Measurements from ENCODE around the gene MRPL33.

MRPL33 gene

DNA sequence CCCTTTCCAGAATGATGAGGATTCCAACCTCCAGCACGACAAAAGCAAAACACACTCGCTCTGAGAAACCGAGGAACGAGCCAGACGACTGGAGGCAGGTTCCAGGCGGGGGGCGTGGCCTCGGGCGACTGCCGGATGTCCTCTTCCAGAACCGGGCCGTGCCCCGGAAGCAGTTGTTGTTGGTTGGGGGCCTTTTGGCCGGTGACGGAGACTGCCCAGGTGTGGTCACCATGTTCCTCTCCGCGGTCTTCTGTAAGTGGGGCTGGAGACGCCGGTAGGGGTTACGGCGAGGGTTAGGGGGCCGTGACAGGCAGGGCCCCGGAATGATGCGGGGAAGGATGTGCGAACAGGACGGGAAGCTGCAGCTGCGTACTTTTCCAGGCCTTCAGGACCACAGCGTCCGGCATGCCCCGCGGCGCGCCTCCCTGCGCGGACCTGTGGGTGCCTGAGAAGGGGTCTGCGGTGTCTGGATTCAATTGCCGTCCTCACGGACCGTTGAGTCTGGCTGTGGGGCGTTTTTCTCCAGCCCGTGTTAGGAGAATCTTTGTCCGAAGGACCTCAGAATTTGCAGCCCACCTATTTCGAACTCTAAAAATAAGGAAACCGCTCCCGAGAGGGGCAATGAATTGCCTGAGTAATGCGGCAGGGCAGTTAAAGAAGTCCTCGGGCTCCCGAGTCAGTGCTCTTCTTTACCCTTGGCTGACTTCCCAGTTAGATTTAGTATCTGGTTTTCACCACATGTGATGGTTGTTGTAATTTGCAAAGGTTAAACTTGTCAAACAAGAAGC lies at the start of gene MRPL33:
TSS of gene MRPL33 (plus strand) at position 172 of the 788 bp plus-strand sequence. CDS start at position 231, 59 bp downstream.
- peak; percentile 92 for DNase-seq (ENCODE audit: low spot score)

DNA sequence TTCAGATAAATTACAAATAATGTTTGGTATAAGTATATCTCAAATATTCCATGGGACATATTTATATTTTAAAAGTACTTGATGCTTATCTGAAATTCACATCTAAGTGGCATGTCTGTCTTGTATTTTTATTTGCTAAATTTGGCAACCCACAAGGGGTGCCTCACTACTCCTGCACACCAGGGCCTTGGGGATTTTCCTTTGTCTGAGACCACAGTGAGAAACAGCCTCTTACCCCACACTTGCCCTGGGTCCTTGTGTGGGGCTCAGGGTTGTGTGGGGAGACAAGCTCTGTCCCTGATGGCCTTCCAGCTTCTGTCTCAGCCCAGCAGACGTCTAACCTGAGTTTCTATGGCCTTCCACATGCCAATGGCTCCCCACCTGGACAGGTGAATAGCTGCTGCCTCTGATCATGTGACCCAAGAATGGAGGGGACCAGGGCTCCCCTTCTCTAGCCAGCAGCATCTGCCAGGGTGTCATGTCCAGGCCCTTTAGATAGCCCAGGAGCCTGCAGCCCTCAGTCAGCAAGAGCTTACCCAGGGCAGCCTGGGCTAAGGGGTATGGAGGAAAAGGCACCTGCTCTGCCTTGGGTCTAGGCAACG lies 49.5 kb upstream of the MRPL33 start:
- DNase-seq (ENCODE audit: low spot score) = no peak

DNA sequence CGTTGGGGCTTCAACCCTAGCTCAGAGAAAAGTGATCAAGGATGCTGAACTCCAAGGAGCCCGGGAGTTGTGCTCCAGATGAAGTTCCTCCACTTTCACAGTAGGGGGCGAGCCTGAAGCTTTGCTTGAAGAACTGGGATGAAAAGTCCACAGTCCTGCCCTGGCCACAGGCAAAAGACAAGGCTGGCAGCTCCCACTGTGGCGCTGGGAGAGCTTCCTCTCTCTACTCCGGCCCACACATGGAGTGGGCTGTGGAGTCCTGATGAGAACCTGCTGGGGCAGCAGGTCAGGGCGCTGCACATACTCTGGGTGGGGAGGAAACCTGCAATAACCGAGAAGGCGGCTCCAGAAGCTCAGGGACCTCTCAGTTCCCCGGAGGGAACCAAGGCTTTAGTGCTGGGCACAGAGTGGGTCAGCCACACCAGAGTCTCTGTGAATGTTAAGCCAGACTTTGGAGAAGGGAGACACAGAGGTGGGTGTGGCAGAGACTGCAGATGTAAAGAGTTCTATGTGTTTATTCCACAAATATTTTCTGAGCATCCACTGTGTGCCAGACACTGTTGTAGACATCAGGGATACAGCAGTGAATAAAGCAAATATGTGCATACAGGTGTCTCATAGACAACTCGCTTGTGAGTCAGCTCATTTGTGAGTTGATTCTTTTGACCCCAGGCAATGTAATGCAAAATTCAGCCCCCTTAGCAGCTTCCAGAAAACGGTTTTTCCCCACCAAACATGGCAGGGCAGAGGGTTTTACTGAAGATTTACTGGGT lies 48.0 kb upstream of the MRPL33 start:
- peak; percentile 61 for DNase-seq (ENCODE audit: low spot score)

DNA sequence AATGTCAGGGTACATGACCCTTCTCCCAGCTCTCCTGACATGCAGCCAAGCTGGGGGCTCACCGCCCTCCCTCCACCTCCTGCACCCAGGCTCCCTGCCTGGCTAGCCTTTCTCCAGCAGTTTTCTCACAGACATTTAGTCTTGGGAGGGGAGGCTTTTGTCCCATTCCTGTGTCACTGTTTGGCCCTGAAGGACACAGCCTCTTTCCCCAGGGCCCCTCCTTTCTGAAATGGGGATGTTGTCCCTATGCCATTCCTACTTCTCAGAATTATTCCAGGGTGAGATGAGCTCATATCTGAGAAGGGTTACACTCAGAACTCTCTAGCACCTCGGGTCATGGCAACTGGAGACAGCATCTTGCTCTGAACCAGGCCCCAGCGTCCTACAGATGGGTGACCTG lies 47.3 kb upstream of the MRPL33 start:
- no peak for DNase-seq (ENCODE audit: low spot score)

DNA sequence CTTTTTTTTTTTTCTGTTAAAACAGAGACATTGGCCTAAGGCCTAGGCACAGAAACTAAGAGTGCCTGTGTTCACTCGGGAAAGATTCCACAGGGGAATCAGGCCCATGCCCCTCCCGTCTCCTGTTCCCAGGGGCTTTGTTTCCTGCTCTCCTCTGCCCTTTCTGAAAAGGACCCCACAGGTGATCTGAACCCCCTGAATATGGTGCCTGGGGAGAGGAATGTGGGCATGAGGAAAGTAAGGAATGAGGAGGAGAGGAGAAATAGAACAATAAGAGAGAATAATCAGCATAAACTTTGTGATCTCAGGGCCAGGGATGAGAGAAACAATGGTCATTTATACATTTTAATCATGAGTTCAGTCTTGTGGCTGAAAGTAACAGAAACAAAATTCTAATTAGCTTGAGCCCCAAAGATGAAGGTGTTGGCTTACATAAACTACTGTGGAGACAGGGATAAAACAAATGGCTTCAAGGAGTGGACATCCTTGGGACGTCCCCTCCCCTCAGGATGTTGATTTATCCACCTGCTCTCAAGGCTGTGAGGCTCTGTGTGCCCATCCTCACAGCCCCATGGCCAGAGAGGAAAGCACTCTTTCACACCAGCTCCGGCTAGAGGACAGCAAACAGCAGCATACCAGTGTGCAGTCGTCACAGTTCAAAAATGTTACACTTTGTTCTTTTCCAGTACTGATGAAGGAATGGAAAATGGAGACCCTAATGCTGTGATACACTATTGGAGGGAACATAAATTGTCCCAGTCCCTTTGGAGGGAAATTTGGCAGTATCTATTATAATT lies 46.4 kb upstream of the MRPL33 start:
- DNase-seq (ENCODE audit: low spot score) = no peak

DNA sequence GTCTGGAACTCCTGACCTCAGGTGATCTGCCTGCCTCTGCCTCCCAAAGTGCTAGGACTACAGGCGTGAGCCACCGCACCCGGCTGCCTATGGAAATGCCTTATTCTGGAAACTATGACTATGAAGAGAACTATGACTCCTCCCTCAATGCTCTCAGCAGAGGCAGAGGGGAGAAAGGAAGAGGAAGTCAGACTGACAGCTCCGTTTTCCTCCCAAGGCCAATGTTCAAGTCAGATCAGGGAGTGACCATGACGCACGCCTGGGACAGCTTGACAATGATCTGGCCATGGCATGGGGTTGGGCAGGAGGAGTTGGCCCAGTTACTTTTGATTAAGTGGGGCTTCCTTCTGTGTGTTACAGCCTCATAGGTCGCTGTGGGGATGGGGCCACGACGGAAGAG lies 44.3 kb upstream of the MRPL33 start:
- no peak for DNase-seq (ENCODE audit: low spot score)

DNA sequence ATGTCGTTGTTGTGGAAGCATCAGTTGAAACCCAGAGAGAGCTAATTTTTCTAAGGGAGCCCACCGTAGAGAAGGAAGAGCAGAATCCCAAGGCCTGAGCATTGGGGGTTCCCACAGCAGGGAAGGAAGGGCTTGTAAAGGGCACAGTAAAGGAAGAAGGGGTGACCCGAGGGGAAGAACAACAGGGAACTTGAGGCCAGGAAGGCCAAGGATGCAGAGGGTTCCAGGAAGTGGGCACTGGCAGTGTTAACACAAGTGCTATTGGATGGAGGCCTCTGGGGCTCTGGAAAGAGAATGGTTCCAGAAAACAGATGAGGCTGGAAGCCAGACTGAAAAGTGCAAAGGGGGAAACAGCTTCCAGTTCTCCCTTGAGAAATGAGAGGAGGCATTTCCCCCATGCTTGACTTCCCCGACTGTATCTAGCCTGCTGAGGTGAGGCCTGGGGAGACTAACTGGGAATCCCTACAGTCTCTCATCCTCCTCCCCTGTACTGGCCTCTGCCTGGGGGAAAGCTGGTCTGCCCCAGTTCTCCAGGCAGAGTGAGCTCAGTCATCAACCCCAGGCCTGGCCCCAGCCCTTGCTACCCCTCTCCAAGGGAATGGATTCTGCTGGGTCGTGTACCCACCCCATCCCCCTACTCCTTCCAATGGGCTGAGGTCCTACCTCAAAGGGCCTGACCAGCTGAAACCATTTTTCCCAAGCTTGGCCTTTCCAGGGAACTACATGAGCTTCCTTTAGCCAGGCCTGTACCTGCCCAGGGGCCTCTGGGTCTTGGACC lies 43.2 kb upstream of the MRPL33 start:
- DNase-seq (ENCODE audit: low spot score) = no peak

DNA sequence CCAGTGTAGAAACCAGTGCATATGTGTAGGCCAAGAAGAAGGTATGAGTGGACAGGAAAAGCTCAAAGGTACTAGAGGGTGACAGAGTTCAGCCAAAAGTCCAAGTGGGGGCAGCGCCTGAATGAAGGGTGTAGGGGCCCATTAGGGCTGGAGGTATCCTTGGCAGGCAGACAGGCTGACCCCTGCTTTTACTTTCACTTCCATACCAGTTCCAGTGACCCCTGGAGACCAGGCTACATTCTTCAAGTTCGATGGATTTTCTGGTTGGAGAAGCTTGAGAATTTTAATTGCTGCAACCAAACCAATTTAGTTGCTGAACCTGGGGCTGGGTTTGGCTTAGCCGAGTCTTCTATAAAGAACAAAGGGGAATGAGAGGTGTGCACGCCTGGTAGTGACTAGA lies 42.3 kb upstream of the MRPL33 start:
- DNase-seq (ENCODE audit: low spot score) = no peak

DNA sequence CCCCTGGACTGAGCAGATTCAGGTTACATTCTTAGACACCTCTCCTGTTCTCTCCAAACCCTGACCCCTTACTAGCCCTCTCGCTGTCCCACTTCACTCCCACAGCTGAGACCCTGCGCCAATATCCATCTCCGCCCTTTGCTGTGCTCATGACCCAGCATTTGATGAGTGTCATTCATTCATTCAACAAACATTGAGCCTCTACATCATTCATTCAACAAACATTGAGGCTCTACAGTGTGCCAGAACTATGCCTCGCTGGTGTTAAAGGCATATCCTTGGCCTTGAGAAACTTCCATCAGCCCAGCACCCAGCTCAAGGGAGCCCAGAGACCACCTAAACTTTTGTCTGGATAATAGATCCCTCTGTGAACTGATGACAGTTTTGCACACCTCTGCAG lies 41.9 kb upstream of the MRPL33 start:
- DNase-seq (ENCODE audit: low spot score) = no peak

DNA sequence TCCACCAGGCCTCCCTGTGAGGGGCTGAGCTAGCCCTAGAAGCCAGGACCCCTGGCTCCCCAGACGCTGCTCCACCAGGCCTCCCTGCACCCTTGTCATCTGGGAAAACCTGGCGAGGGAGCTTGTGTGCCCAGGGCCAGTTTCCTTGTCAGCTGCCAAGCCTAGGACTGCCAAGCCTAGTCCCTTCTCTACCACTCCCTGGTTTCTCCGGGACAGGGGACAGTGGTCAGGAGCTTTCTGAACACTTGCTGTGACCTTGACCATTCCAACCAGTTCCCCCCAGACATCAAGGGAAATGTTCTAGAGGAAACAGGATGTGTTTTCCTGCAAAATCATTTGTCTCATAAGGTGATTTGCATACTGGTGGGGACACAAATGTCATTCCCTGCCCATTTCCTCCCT lies 41.3 kb upstream of the MRPL33 start:
- DNase-seq (ENCODE audit: low spot score) = no peak

DNA sequence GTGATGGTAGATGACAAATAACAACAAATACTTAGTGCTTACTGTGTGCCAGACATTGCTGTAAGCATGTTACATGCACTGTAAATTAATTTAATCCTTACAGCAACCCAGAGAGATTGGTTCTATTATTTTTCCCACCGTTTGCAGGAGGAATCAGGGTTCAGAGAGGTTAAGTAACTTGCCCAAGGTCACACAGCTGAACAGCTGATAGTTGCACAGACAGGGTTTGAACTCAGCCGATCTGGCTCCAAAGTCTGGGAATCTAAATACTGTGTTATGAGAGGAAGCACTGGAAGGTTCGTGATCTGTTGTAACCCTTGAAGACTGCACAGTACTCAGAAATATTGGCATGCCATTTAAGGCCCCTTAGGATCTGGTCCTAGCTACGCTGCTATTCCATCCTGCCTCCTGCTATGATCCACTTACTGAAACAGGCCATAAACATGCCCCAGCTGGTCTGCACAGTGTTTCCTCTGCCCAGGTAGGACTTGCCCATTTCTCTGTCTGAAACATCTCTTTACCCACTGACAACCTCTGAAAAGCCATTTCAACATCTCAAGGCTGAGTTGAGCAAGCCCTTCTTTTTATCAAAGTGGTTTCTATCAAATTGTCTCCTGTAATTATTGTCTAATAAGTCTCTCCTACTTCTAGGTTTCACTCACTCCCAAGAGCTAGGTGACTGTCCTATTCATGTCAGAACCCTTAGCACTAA lies 40.4 kb upstream of the MRPL33 start:
- no peak for DNase-seq (ENCODE audit: low spot score)

DNA sequence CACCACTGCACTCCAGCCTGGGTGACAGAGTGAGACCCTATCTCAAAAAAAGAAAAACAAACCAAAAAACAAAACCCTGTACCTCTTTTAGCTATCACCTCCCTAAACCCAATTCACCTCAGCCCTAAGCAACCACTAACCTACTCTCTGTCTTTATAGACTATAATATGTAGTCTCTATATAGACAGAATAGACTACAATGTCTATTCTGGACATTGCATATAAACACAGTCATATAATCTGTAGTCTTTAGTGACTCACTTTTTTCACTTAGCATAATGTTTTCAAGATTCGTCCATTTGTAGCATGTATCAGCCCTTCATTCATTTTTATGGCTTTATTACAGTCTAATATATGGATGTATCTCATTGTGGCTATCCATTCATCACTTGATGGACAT lies 37.2 kb upstream of the MRPL33 start:
- no peak for DNase-seq (ENCODE audit: low spot score)

DNA sequence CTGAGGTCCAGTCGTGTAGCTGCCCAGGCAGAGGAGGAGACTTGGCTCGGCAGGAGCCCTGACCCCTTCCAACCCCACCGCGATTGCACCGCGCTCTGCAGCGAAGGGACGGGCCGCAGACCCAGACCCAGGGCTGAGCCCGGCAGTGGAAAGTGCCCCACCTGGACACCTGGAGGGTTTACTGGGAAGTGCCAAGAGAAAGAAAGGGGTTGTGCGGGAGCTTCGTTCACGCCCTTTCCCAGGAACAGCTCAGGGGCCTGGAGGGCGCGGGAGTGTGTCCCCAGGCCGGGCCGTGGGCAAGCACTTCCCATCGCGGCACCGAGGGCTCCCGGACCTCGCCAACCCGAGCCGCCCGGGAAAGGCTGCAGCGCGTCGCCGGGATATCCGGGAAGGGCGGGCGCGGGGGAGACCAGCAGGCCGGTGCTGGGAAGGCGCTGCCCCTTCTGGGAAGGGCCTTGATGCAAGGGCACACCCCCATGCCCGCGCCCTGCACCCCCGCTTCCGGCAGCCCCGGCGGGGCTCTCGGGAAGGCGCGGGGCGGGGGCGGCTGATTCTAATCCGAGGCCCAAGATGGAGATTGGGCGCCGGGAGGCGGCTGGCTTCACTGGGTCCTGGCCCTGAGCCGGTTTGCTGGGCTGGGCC lies 36.1 kb upstream of the MRPL33 start:
- DNase-seq (ENCODE audit: low spot score) = no peak

DNA sequence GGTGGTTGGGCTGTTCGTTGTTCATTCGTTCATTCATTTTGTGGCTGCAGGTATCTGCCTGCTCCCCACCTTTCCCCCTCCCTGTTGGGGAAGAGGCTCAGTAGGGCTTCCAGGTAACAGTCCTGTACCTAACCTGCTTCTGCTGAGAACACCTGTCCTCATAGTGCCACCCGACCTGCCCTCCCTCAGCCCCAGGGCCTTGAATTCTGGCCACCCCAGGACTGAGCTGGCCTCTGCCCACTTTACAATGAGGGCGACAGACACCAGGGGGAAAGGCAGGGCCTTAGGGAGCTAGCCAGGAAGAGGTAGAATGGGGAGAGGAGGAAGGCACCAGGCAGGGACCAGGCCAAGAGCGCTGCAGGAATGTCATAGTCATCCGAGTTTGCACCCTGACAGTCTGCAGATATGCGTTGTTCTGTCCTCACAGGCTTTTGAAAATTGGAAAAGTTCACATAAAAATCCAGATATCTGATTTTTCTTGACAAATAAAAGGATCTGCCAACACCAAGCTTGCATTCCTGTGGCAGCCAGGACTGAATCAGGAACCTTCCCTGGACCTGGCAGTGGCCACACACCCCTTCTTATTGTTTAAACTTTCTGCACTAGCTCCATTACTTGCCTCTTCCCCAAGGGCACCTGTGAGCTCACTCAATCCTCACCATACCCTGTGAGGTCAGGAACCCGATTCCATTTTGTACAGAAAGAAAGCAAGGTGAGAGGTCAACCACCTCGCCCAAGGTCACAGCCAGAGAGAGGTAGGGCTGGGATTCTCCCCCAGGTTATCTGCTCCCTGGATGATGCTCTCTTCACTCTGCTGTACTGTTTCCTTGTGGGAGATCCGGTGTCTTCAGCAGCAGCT lies 35.3 kb upstream of the MRPL33 start:
- DNase-seq (ENCODE audit: low spot score) = no peak

DNA sequence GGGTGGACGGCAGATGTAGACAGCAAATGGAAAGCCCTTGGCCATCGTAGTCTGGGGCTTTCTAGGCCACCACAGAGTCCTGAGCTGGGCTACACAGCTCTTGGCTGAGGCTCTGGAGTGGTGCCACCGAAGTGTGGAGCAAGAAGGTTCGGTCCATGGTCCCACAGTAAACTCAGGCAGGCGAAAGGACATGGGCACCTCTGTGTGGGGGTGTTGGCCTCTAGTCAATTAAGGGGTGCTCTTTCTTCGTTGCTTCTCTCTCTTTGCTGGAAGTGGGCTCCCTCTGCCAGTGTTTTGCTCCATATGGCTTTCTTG lies 34.7 kb upstream of the MRPL33 start:
- DNase-seq (ENCODE audit: low spot score) = no peak

DNA sequence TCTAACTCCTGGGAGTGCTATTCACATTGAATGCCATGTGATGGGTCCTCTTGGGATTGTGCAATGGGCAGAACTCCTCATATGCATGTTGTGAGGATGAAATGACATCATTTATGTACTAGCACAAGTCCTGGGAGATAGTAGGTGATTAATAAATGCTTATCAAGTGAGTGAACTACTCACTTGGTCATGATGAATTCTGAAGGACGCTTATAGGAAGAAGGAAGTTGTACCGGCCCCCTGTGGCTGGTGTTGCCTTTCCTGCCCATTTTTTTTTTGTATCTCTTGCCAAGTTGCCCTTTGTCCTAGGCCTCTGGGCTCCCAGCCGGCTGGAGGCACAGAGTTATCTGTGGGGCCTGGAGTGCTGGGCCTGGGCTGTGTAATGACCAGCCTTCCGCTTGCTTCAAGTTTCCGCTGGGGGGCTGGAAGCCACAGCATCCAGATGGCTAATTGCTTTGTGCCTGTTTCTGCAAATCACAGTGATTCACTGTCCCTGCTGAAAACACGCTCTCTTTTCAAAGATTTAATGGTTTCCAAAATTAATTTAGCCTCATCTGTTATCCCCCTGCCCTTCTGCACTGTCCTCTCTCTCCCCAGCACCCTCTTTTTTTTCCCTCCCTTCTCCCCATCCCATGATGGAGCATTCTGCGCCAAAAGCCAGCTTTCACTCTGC lies 33.7 kb upstream of the MRPL33 start:
- DNase-seq (ENCODE audit: low spot score) = peak; percentile 68

DNA sequence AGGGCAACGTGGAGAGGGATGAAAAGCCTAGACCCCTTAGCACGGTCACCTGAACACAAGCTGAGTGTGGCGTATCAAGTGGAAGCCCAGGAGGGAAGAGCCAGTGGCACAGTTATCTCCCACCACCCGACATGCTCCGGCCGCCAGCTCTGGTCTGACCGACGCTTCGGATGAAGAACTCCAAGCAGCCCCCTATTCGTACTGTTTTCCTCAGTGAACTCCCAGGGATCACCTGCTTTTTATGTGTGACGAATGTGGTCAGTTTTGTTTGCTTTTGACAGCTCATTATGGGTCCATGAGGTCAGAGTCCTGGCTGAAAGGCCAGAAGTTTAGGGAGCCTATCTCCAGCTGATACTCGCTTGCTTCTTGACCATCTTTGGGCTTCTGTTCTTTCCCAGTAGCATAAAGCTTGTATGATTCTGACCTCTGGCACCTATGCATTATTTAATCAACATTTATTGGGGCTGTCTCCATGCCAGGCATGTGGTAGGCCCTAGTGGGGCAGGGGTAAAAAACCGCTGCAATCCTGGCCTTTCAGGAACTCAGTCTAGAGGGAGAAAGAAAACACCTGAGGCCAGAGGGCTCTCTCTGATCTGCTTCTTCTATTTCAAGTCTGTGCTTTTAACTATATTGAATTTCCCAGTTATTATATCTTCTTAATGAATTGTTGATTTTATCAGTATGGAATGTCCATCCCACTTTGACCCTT lies 33.0 kb upstream of the MRPL33 start:
- DNase-seq (ENCODE audit: low spot score) = no peak

DNA sequence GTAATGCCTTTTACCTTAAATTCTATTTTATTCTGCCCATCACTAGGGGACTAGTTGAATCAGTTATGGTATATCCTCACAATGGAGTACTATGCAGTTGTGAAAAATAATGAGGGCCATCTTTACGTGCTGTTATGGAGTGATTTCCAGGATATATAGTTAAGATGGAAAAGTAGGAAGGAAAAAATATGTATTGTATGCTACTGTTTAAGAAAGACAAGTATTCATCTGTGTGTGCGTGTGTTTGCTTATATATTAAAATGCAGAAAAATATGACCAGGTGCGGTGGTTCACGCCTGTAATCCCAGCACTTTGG lies 32.5 kb upstream of the MRPL33 start:
- DNase-seq (ENCODE audit: low spot score) = no peak

DNA sequence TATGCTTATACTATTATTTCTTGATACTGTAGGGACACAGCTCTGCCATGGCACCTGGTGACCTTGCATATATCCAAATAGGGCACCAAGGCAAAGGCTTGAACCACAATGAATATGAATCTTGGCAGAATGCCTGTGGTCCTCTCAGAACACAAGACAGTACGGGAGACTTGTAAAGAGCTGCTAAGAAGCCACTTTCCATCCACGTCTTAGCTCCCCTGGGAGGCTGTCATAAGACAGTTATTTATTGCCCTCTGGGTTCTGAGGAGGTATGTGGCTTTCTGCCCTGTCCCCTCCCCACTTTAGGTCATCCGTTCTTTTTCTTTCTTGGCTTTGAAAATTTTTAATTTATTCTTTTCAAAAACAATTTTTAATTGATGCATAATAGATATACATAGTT lies 29.8 kb upstream of the MRPL33 start:
- DNase-seq (ENCODE audit: low spot score) = no peak
